AG04450 (cell line): ENCODE results near the gene COL23A1. TPM values are rescaled to one million over a fixed set of nuclear protein-coding genes. Genes with fewer than 3 reads are reported as not detected.

Source experiments
- CTCF ChIA-PET: fragments of 300-600, 350-600 bp; formaldehyde crosslinking; extraction: SDS; loops from one replicate; lab custom pipeline; 2022; ENCODE audit warnings: antibody characterized with exemption, inconsistent platforms; lab: Charles Lee
- POLR2A ChIA-PET: fragments of 350-600 bp; formaldehyde crosslinking; extraction: SDS; loops from one replicate; lab custom pipeline; 2021; ENCODE audit warnings: antibody characterized with exemption, inconsistent platforms; lab: Yijun Ruan, JAX
- DNase-seq: peaks from one replicate; pipeline ENCODE4 v3.0.0-alpha.2; 2011; ENCODE audit warnings: low read depth, low spot score
- H3K27ac ChIP-seq: one replicate; pipeline ENCODE4 v1.5.1; 2012; ENCODE audit warnings: low read depth, low read length, control low read depth
- H3K27me3 ChIP-seq: one replicate; pipeline ENCODE4 v1.6.0; 2012; ENCODE audit warnings: low read length; ENCODE audit not compliant: control insufficient read depth, insufficient read depth
- H3K4me3 ChIP-seq: 2 replicates; pipeline ENCODE4 v1.5.1; 2011; ENCODE audit warnings: mild to moderate bottlenecking, low read depth, low read length, control low read depth
- H3K9me3 ChIP-seq: 2 replicates; pipeline ENCODE4 v1.5.1; 2012; ENCODE audit warnings: low read length; ENCODE audit not compliant: control insufficient read depth, insufficient read depth
- CTCF ChIP-seq: IDR thresholded peaks from 2 replicates; pipeline ENCODE4 v1.5.1; 2011; ENCODE audit warnings: low read depth, low read length, control low read depth, inconsistent platforms
- polyA plus RNA-seq: library from polyadenylated mRNA; depleted of rRNA; stranded (reverse); fragments of >200 nt; gene quantifications from 2 replicates; pipeline ENCODE4 v1.2.3, GENCODE V29; 2011

Gene COL23A1
- polyA plus RNA-seq, 1 experiment, result not detected

GRCh38 chr5:178351221-178352034 is 238.8 kb downstream of the COL23A1 start:
- H3K9me3 ChIP-seq, result peaks cover 44% of the 10 kb centered on the region
- H3K27me3 ChIP-seq, result no peaks in the 10 kb centered on the region
- H3K27ac ChIP-seq, result no peak overlapping the region
- no peak for TF ChIP-seq CTCF
- ChIA-PET CTCF (no interaction called here), POLR2A (no interaction called here)
- DNase-seq, result no peak
- H3K4me3 ChIP-seq, result no peak overlapping the region

- Histone ChIP-seq H3K4me3 (no peak overlapping the region), H3K27ac (no peak overlapping the region), H3K27me3 (no peaks in the 10 kb centered on the region), H3K9me3 (peaks cover 42% of the 10 kb centered on the region)
- POLR2A ChIA-PET, result no interaction called here
- no peak for DNase-seq
- CTCF ChIA-PET, result no interaction called here
- no peak for TF ChIP-seq CTCF
Measured at GRCh38 chr5:178350361-178351220, 239.6 kb downstream of the COL23A1 start.

GRCh38 chr5:178349625-178350353 is 240.4 kb downstream of the COL23A1 start:
- H3K27ac ChIP-seq, result no peak overlapping the region
- TF ChIP-seq CTCF, result no peak
- no peak for DNase-seq
- H3K4me3 ChIP-seq, result no peak overlapping the region
- CTCF ChIA-PET, result no interaction called here
- peaks cover 42% of the 10 kb centered on the region for H3K9me3 ChIP-seq
- POLR2A ChIA-PET, result no interaction called here
- H3K27me3 ChIP-seq, result no peaks in the 10 kb centered on the region

GRCh38 chr5:178349075-178349511 is 241.1 kb downstream of the COL23A1 start:
- DNase-seq, result no peak
- no peak overlapping the region for H3K27ac ChIP-seq
- POLR2A ChIA-PET, result no interaction called here
- peaks cover 42% of the 10 kb centered on the region for H3K9me3 ChIP-seq
- H3K27me3 ChIP-seq, result no peaks in the 10 kb centered on the region
- CTCF ChIA-PET, result no interaction called here
- no peak for TF ChIP-seq CTCF
- H3K4me3 ChIP-seq, result no peak overlapping the region
